ENCODE results near the gene SLC38A5.

The SLC38A5 gene

DNA sequence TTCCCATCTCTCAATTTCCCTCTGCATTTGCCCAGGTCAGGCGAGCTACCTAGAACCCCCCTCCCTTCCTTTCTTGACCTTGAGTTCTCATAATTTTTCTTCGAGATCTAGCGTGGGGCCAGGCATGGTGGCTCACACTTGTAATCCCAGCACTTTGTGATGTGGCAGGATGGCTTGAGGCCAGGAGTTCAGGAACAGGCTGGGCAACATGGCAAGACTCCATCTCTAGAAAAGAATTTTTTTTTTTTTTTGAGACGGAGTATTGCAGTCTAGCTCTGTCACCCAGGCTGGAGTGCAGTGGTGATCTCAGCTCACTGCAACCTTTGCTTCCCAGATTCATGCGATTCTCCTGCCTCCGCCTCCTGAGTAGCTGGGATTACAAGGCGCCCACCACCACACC, 34.2 kb upstream of the SLC38A5 start:
- Histone ChIP-seq H3K56ac (ENCODE audit: low read length) (no peak overlapping the region), H3K18ac (ENCODE audit: low read length) (no peak overlapping the region), H3K4me1 (ENCODE audit: control insufficient read depth, low read depth, low read length) (no peaks in the 10 kb centered on the region), H3K9ac (ENCODE audit: low read length) (no peak overlapping the region), H3K4ac (ENCODE audit: low read depth, low read length) (no peak overlapping the region), H2AK5ac (ENCODE audit: low read length) (no peak overlapping the region), H3K79me2 (ENCODE audit: control insufficient read depth, insufficient read depth, low read length) (no peaks in the 10 kb centered on the region), H3K27me3 (ENCODE audit: insufficient read depth, low read length, poor library complexity) (no peaks in the 10 kb centered on the region), H2BK15ac (replicated peaks; ENCODE audit: low read depth) (no peak overlapping the region), H3K36me3 (ENCODE audit: control insufficient read depth, insufficient read depth, low read length) (no peaks in the 10 kb centered on the region), H3K4me2 (ENCODE audit: low read length) (no peak overlapping the region), H2BK5ac (ENCODE audit: low read length) (no peak overlapping the region), H3K4me3 (ENCODE audit: low read length) (no peak overlapping the region), H4K5ac (ENCODE audit: low read length) (no peak overlapping the region), H3K23ac (ENCODE audit: low read length) (no peak overlapping the region), H4K8ac (ENCODE audit: low read depth, low read length) (no peak overlapping the region), H2BK120ac (ENCODE audit: low read depth, low read length) (no peak overlapping the region), H3K79me1 (ENCODE audit: low read length) (no peaks in the 10 kb centered on the region), H3K27ac (ENCODE audit: low read depth, low read length) (no peak overlapping the region)
- no peak for DNase-seq
- no CpG with 5 or more reads among the region's 7 CpGs for WGBS (ENCODE audit: extremely low coverage, insufficient coverage, low lambda C conversion rate)

DNA sequence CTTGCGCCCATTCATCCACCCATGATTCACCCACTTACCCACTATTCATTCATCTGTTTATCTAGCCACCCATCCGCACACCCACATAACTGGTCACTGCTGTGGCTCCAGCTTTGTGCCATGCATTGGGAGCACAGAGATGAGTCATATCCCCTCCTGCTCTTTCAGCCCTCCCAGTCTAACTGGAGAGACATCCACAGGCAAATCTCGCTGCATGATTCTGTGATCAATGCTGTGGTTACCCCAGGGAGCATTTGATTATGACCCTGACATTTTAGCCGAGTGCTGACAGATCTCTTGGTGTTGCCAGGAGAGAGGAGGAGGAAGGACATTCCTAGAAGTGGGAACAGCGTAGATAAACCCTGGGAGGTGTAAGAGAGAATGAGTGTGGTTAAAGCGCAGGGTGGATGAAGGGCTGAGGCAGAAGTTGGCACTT, 28.3 kb upstream of the SLC38A5 start:
- Histone ChIP-seq H2BK5ac (ENCODE audit: low read length) (no peak overlapping the region), H3K4me2 (ENCODE audit: low read length) (no peak overlapping the region), H3K79me1 (ENCODE audit: low read length) (no peaks in the 10 kb centered on the region), H3K18ac (ENCODE audit: low read length) (no peak overlapping the region), H3K27me3 (ENCODE audit: insufficient read depth, low read length, poor library complexity) (no peaks in the 10 kb centered on the region), H3K9ac (ENCODE audit: low read length) (no peak overlapping the region), H3K79me2 (ENCODE audit: control insufficient read depth, insufficient read depth, low read length) (no peaks in the 10 kb centered on the region), H2BK120ac (ENCODE audit: low read depth, low read length) (no peak overlapping the region), H3K27ac (ENCODE audit: low read depth, low read length) (no peak overlapping the region), H3K23ac (ENCODE audit: low read length) (no peak overlapping the region), H3K4ac (ENCODE audit: low read depth, low read length) (no peak overlapping the region), H3K4me1 (ENCODE audit: control insufficient read depth, low read depth, low read length) (no peaks in the 10 kb centered on the region), H4K5ac (ENCODE audit: low read length) (no peak overlapping the region), H3K36me3 (ENCODE audit: control insufficient read depth, insufficient read depth, low read length) (no peaks in the 10 kb centered on the region), H3K56ac (ENCODE audit: low read length) (no peak overlapping the region), H2AK5ac (ENCODE audit: low read length) (no peak overlapping the region), H4K8ac (ENCODE audit: low read depth, low read length) (no peak overlapping the region), H3K4me3 (ENCODE audit: low read length) (no peak overlapping the region), H2BK15ac (replicated peaks; ENCODE audit: low read depth) (no peak overlapping the region)
- no CpG with 5 or more reads among the region's 6 CpGs for WGBS (ENCODE audit: extremely low coverage, insufficient coverage, low lambda C conversion rate)
- no peak for DNase-seq

DNA sequence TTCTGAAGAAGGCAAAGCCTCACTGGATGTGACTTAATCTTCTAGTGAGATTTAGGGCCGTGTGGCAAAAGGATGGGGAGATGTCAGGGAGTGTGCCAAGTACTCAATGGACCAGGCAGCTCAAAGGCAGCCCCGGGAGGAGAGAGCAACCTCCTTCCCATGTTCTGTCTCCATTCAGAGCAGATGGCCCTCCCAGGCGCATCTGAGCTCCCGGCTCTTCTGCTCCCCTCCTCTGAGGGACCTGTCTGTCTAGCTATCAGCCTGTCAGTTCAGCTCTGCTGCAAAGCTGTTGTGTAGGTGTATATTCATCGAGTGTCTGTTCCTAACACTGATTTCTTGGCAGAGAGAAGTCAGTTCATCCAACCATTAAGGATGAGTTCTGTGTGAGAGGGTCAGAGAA, 27.8 kb upstream of the SLC38A5 start:
- no peak overlapping the region for H3K23ac ChIP-seq (ENCODE audit: low read length)
- no peak overlapping the region for H4K8ac ChIP-seq (ENCODE audit: low read depth, low read length)
- H3K4me2 ChIP-seq (ENCODE audit: low read length): no peak overlapping the region
- WGBS (ENCODE audit: extremely low coverage, insufficient coverage, low lambda C conversion rate): no CpG with 5 or more reads among the region's 5 CpGs
- no peaks in the 10 kb centered on the region for H3K79me1 ChIP-seq (ENCODE audit: low read length)
- no peaks in the 10 kb centered on the region for H3K36me3 ChIP-seq (ENCODE audit: control insufficient read depth, insufficient read depth, low read length)
- DNase-seq: no peak
- H3K56ac ChIP-seq (ENCODE audit: low read length): no peak overlapping the region
- H3K27ac ChIP-seq (ENCODE audit: low read depth, low read length): no peak overlapping the region
- no peaks in the 10 kb centered on the region for H3K4me1 ChIP-seq (ENCODE audit: control insufficient read depth, low read depth, low read length)
- H3K4ac ChIP-seq (ENCODE audit: low read depth, low read length): no peak overlapping the region
- no peak overlapping the region for H3K18ac ChIP-seq (ENCODE audit: low read length)
- H2BK120ac ChIP-seq (ENCODE audit: low read depth, low read length): no peak overlapping the region
- H4K5ac ChIP-seq (ENCODE audit: low read length): no peak overlapping the region
- no peaks in the 10 kb centered on the region for H3K27me3 ChIP-seq (ENCODE audit: insufficient read depth, low read length, poor library complexity)
- no peaks in the 10 kb centered on the region for H3K79me2 ChIP-seq (ENCODE audit: control insufficient read depth, insufficient read depth, low read length)
- no peak overlapping the region for H2BK15ac ChIP-seq (replicated peaks; ENCODE audit: low read depth)
- H2AK5ac ChIP-seq (ENCODE audit: low read length): no peak overlapping the region
- H3K9ac ChIP-seq (ENCODE audit: low read length): no peak overlapping the region
- no peak overlapping the region for H2BK5ac ChIP-seq (ENCODE audit: low read length)
- H3K4me3 ChIP-seq (ENCODE audit: low read length): no peak overlapping the region

DNA sequence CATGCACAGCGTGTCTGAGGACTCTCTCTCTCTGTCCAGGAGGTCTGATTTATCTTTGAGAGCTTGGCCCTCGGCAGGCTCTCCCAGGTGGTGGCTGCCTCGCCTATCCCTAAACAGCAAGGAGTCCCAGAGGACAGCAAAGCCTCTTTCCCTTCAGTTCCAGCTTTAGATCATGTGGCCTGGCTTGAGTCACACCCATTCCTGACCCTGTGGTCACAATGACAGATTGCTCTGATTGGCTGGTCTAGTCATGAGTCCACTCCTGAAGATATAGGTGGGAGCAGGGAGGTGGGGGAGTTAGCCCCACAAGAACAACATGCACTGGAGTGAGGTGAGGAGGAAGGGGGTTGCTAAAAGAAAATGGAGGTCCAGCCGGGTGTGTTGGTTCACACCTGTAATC, 26.6 kb upstream of the SLC38A5 start:
- Histone ChIP-seq H3K4ac (ENCODE audit: low read depth, low read length) (no peak overlapping the region), H3K4me1 (ENCODE audit: control insufficient read depth, low read depth, low read length) (no peaks in the 10 kb centered on the region), H4K5ac (ENCODE audit: low read length) (no peak overlapping the region), H3K23ac (ENCODE audit: low read length) (no peak overlapping the region), H4K8ac (ENCODE audit: low read depth, low read length) (no peak overlapping the region), H3K79me2 (ENCODE audit: control insufficient read depth, insufficient read depth, low read length) (no peaks in the 10 kb centered on the region), H2BK120ac (ENCODE audit: low read depth, low read length) (no peak overlapping the region), H3K56ac (ENCODE audit: low read length) (no peak overlapping the region), H2BK15ac (replicated peaks; ENCODE audit: low read depth) (no peak overlapping the region), H3K36me3 (ENCODE audit: control insufficient read depth, insufficient read depth, low read length) (no peaks in the 10 kb centered on the region), H3K9ac (ENCODE audit: low read length) (no peak overlapping the region), H3K27me3 (ENCODE audit: insufficient read depth, low read length, poor library complexity) (no peaks in the 10 kb centered on the region), H3K4me2 (ENCODE audit: low read length) (no peak overlapping the region), H3K18ac (ENCODE audit: low read length) (no peak overlapping the region), H3K4me3 (ENCODE audit: low read length) (no peak overlapping the region), H2BK5ac (ENCODE audit: low read length) (no peak overlapping the region), H2AK5ac (ENCODE audit: low read length) (no peak overlapping the region), H3K27ac (ENCODE audit: low read depth, low read length) (no peak overlapping the region), H3K79me1 (ENCODE audit: low read length) (no peaks in the 10 kb centered on the region)
- no CpG with 5 or more reads among the region's 4 CpGs for WGBS (ENCODE audit: extremely low coverage, insufficient coverage, low lambda C conversion rate)
- no peak for DNase-seq

DNA sequence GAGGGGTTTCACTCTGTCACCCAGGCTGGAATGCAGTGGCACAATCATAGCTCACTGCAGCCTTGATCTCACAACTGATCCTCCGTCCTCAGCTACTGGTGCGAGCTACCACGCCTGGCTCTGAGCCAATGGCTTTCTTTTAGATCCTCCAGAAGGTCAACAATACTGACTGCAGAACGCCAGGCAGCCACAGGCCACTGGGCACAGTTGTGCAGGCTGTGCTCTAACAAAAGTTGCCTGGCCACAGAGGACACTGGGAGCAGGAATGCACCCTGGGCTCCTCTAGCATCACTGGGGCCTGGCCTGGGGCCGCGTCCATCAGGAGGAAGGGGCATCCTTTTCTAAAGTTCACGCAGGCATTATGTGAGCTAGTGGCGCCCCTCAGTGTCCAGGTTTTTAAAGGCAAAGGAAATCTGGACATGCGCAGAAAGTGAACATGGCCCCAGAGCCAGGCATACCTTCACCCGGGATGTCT, 23.9 kb upstream of the SLC38A5 start:
- Histone ChIP-seq H2BK15ac (replicated peaks; ENCODE audit: low read depth) (no peak overlapping the region), H3K36me3 (ENCODE audit: control insufficient read depth, insufficient read depth, low read length) (no peaks in the 10 kb centered on the region), H3K23ac (ENCODE audit: low read length) (no peak overlapping the region), H2BK5ac (ENCODE audit: low read length) (no peak overlapping the region), H3K27ac (ENCODE audit: low read depth, low read length) (no peak overlapping the region), H3K4me3 (ENCODE audit: low read length) (no peak overlapping the region), H2AK5ac (ENCODE audit: low read length) (no peak overlapping the region), H4K5ac (ENCODE audit: low read length) (no peak overlapping the region), H3K79me1 (ENCODE audit: low read length) (no peaks in the 10 kb centered on the region), H3K79me2 (ENCODE audit: control insufficient read depth, insufficient read depth, low read length) (no peaks in the 10 kb centered on the region), H3K4me1 (ENCODE audit: control insufficient read depth, low read depth, low read length) (no peaks in the 10 kb centered on the region), H3K56ac (ENCODE audit: low read length) (no peak overlapping the region), H3K4me2 (ENCODE audit: low read length) (no peak overlapping the region), H3K27me3 (ENCODE audit: insufficient read depth, low read length, poor library complexity) (no peaks in the 10 kb centered on the region), H3K9ac (ENCODE audit: low read length) (no peak overlapping the region), H3K4ac (ENCODE audit: low read depth, low read length) (no peak overlapping the region), H4K8ac (ENCODE audit: low read depth, low read length) (no peak overlapping the region), H2BK120ac (ENCODE audit: low read depth, low read length) (no peak overlapping the region), H3K18ac (ENCODE audit: low read length) (no peak overlapping the region)
- DNase-seq: peak; percentile 77
- WGBS (ENCODE audit: extremely low coverage, insufficient coverage, low lambda C conversion rate): no CpG with 5 or more reads among the region's 10 CpGs

DNA sequence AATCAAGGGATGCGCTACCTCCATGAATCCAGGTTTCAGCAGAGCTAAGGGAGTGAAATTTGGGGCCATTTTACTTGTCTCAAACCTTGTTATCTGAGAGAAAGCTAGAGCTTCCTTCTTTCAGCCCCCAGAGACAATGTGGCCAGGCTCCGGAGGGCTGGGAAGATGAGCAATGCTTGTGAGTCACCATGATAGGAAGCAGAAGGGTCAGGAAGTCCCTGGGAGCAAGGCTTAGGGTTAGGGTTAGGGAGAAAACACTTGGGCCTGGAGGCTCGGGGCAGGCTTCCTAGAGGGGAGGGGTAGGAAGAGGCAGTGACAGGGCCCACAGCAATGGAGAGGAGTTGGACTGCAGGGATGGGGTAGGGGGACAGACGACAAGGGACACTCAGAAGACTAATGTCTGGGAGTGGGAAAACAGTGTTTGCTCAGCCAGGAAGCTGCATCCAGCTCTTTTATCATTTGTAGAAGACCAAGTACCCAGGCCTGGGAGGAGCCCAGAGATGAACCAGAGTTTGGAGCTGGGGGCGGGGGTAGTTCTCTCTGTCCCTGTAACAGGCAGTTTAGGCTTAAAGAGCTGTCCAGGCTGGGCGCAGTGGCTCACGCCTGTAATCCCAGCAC, 22.3 kb upstream of the SLC38A5 start:
- no peak overlapping the region for H2BK5ac ChIP-seq (ENCODE audit: low read length)
- no peaks in the 10 kb centered on the region for H3K27me3 ChIP-seq (ENCODE audit: insufficient read depth, low read length, poor library complexity)
- no peaks in the 10 kb centered on the region for H3K36me3 ChIP-seq (ENCODE audit: control insufficient read depth, insufficient read depth, low read length)
- no peaks in the 10 kb centered on the region for H3K79me2 ChIP-seq (ENCODE audit: control insufficient read depth, insufficient read depth, low read length)
- no peak overlapping the region for H2BK15ac ChIP-seq (replicated peaks; ENCODE audit: low read depth)
- H3K23ac ChIP-seq (ENCODE audit: low read length): no peak overlapping the region
- WGBS (ENCODE audit: extremely low coverage, insufficient coverage, low lambda C conversion rate): no CpG with 5 or more reads among the region's 7 CpGs
- H3K4me2 ChIP-seq (ENCODE audit: low read length): no peak overlapping the region
- H2AK5ac ChIP-seq (ENCODE audit: low read length): no peak overlapping the region
- H4K8ac ChIP-seq (ENCODE audit: low read depth, low read length): no peak overlapping the region
- no peak overlapping the region for H2BK120ac ChIP-seq (ENCODE audit: low read depth, low read length)
- no peak overlapping the region for H4K5ac ChIP-seq (ENCODE audit: low read length)
- no peak overlapping the region for H3K9ac ChIP-seq (ENCODE audit: low read length)
- no peak overlapping the region for H3K27ac ChIP-seq (ENCODE audit: low read depth, low read length)
- DNase-seq: no peak
- H3K4ac ChIP-seq (ENCODE audit: low read depth, low read length): no peak overlapping the region
- H3K56ac ChIP-seq (ENCODE audit: low read length): no peak overlapping the region
- H3K4me3 ChIP-seq (ENCODE audit: low read length): no peak overlapping the region
- H3K79me1 ChIP-seq (ENCODE audit: low read length): no peaks in the 10 kb centered on the region
- H3K18ac ChIP-seq (ENCODE audit: low read length): no peak overlapping the region
- no peaks in the 10 kb centered on the region for H3K4me1 ChIP-seq (ENCODE audit: control insufficient read depth, low read depth, low read length)

Measured in mesendoderm (in vitro differentiated cells).